GM12878 (cell line): ENCODE measurements around the gene TYRO3. TPM values are rescaled to one million over a fixed set of nuclear protein-coding genes. Genes with fewer than 3 reads are reported as not detected.

Source experiments
- ATAC-seq: fragments of 200-7000 bp; cut with Tn5 transposase; 3 replicates; pipeline ENCODE4 v1.9.1; 2020; ENCODE audit warnings: mild to moderate bottlenecking, moderate library complexity
- BruUV-seq: library from RNA; stranded (reverse); fragments of 400-500 nt; replicated peaks from 2 replicates; lab custom pipeline; 2021; lab: Mats Ljungman, UMichigan
- CTCF ChIA-PET: fragments of 300-600 bp; sonication (Branson Sonifier 250); formaldehyde crosslinking; extraction: SDS; loops from one replicate; lab custom pipeline; 2021; ENCODE audit warnings: inconsistent platforms; lab: Yijun Ruan, JAX
- POLR2A ChIA-PET: fragments of 350-600 bp; formaldehyde crosslinking; extraction: SDS; loops from one replicate; lab custom pipeline; 2021; ENCODE audit warnings: inconsistent platforms; lab: Charles Lee
- RAD21 ChIA-PET: fragments of 300-600 bp; sonication (Branson Sonifier 250); formaldehyde crosslinking; loops from one replicate; lab custom pipeline; 2023; ENCODE audit warnings: antibody characterized with exemption; ENCODE audit not compliant: unreplicated experiment; lab: Charles Lee
- SMC1A ChIA-PET: fragments of 300-600 bp; sonication (Branson Sonifier 250); formaldehyde crosslinking; loops from one replicate; lab custom pipeline; 2023; ENCODE audit not compliant: unreplicated experiment, uncharacterized antibody; lab: Charles Lee
- DNase-seq: peaks from one replicate; pipeline ENCODE4 v3.0.0-alpha.2; 2011; ENCODE audit warnings: low read depth, low spot score
- FAIRE-seq: peaks from 3 replicates; lab custom pipeline; 2011; peaks lifted over from hg19 to GRCh38; lab: Jason Lieb, UNC
- H2AFZ ChIP-seq: 2 replicates; pipeline ENCODE4 v1.6.0; 2011; ENCODE audit warnings: low read depth, low read length, control low read depth; ENCODE audit not compliant: control insufficient read depth
- H3K27ac ChIP-seq: 2 replicates; pipeline ENCODE4 v1.5.1; 2011; ENCODE audit warnings: control low read depth; ENCODE audit not compliant: control insufficient read depth, insufficient read depth
- H3K27me3 ChIP-seq, 2 experiments: replicated peaks in 1 of 2; 2 replicates each; pipeline versions ENCODE4 v1.6.0 to v1.6.1; 2011; ENCODE audit warnings: low read length in 1 of 2; ENCODE audit not compliant: control insufficient read depth in 2 of 2, insufficient read depth in 2 of 2
- H3K36me3 ChIP-seq, 2 experiments: 2 replicates each; pipeline ENCODE4 v1.5.1; 2011; ENCODE audit warnings: low read length in 1 of 2; ENCODE audit not compliant: control insufficient read depth in 2 of 2, insufficient read depth in 2 of 2
- H3K4me1 ChIP-seq: 2 replicates; pipeline ENCODE4 v1.6.1; 2011; ENCODE audit warnings: mild to moderate bottlenecking, low read length, moderate library complexity, mixed read lengths; ENCODE audit not compliant: control insufficient read depth, insufficient read depth
- H3K4me2 ChIP-seq: 2 replicates; pipeline ENCODE4 v1.6.0; 2011; ENCODE audit warnings: control low read depth; ENCODE audit not compliant: control insufficient read depth, insufficient read depth
- H3K4me3 ChIP-seq: fragments of 200-600 bp; sonication (generic); 2 replicates; pipeline ENCODE4 v1.5.1; 2016
- H3K79me2 ChIP-seq: 2 replicates; pipeline ENCODE4 v1.6.0; 2011; ENCODE audit warnings: low read length; ENCODE audit not compliant: control insufficient read depth, insufficient read depth
- H3K9ac ChIP-seq: 2 replicates; pipeline ENCODE4 v1.8.0; 2011; ENCODE audit warnings: low read length, control low read depth, mixed read lengths; ENCODE audit not compliant: control insufficient read depth, insufficient read depth
- H3K9me3 ChIP-seq: replicated peaks from 3 replicates; pipeline ENCODE4 v1.5.1; 2011; ENCODE audit warnings: mild to moderate bottlenecking, low read length; ENCODE audit not compliant: control insufficient read depth, insufficient read depth
- H4K20me1 ChIP-seq: 2 replicates; pipeline ENCODE4 v1.6.0; 2011; ENCODE audit not compliant: control insufficient read depth, insufficient read depth
- E4F1 ChIP-seq: fragments of 450-650 bp; IDR thresholded peaks from 2 replicates; pipeline ENCODE4 v1.6.1; 2018; ENCODE audit warnings: borderline replicate concordance, mild to moderate bottlenecking; ENCODE audit not compliant: partially characterized antibody
- ETV6 ChIP-seq, 2 experiments: fragments of 450-650 bp in 1 of 2; IDR thresholded peaks in 1 of 2; conservative IDR thresholded peaks in 1 of 2; 2 replicates each; pipeline ENCODE4 v1.6.1; 2014; ENCODE audit warnings: antibody characterized with exemption in 1 of 2, borderline replicate concordance in 1 of 2, low read depth in 1 of 2, mild to moderate bottlenecking in 1 of 2, moderate library complexity in 1 of 2
- LARP7 ChIP-seq: fragments of 450-650 bp; IDR thresholded peaks from 2 replicates; pipeline ENCODE4 v1.6.1; 2017; ENCODE audit warnings: mild to moderate bottlenecking
- NFXL1 ChIP-seq: fragments of 450-650 bp; IDR thresholded peaks from 2 replicates; pipeline ENCODE4 v1.6.1; 2017; ENCODE audit warnings: antibody characterized with exemption, mild to moderate bottlenecking, borderline replicate concordance
- PAX5 ChIP-seq: IDR thresholded peaks from 2 replicates; pipeline ENCODE4 v1.6.1; 2011; ENCODE audit warnings: low read depth, low read length, borderline replicate concordance
- POLR2A ChIP-seq: IDR thresholded peaks from 2 replicates; pipeline ENCODE4 v1.6.1; 2011; ENCODE audit warnings: low read depth, mild to moderate bottlenecking, low read length
- POLR2AphosphoS5 ChIP-seq: IDR thresholded peaks from 2 replicates; pipeline ENCODE4 v1.6.1; 2011; ENCODE audit warnings: mild to moderate bottlenecking, low read length, inconsistent platforms
- SIN3A ChIP-seq: IDR thresholded peaks from 2 replicates; pipeline ENCODE4 v1.6.1; 2012; ENCODE audit warnings: low read depth, low read length, improper control_type of control experiment
- SIX5 ChIP-seq: IDR thresholded peaks from 2 replicates; pipeline ENCODE4 v1.6.1; 2011; ENCODE audit warnings: mild to moderate bottlenecking, low read depth, low read length, moderate library complexity; ENCODE audit not compliant: severe bottlenecking
- SMAD5 ChIP-seq: IDR thresholded peaks from 2 replicates; pipeline ENCODE4 v1.6.1; 2016; ENCODE audit warnings: antibody characterized with exemption, low read depth
- SP1 ChIP-seq: IDR thresholded peaks from one replicate; pipeline ENCODE4 v1.6.1; 2011; ENCODE audit warnings: low read depth, low read length
- SRF ChIP-seq, 2 experiments: IDR thresholded peaks; 2 replicates each; pipeline ENCODE4 v1.6.1; 2011; ENCODE audit warnings: low read depth in 2 of 2, low read length in 2 of 2, mild to moderate bottlenecking in 1 of 2, moderate library complexity in 1 of 2
- STAT1 ChIP-seq: fragments of 450-650 bp; conservative IDR thresholded peaks from 2 replicates; pipeline ENCODE4 v1.6.1; 2014; ENCODE audit warnings: antibody characterized with exemption, mild to moderate bottlenecking
- SUZ12 ChIP-seq: fragments of 200-600 bp; sonication (generic); IDR thresholded peaks from one replicate; pipeline ENCODE4 v1.6.1; 2018; ENCODE audit warnings: antibody characterized with exemption, mild to moderate bottlenecking; ENCODE audit not compliant: unreplicated experiment
- TCF7 ChIP-seq: IDR thresholded peaks from 2 replicates; pipeline ENCODE4 v1.6.1; 2014; ENCODE audit warnings: antibody characterized with exemption, borderline replicate concordance
- ZNF24 ChIP-seq: fragments of 450-650 bp; IDR thresholded peaks from 2 replicates; pipeline ENCODE4 v1.6.1; 2017; ENCODE audit warnings: antibody characterized with exemption, mild to moderate bottlenecking
- WGBS: methylation state at CpG from one replicate; pipeline ENCODE4 v1.1.6; 2016; ENCODE audit warnings: low lambda C conversion rate; ENCODE audit not compliant: insufficient replicate concordance, insufficient coverage; ENCODE audit errors: missing lambda C conversion rate; 5-methylcytosine and 5-hydroxymethylcytosine counted together
- in situ Hi-C: fragments of 300-500 bp; cut with MboI; formaldehyde crosslinking; loops from 9 replicates; pipeline ENCODE4 v1.14.3; 2018; ENCODE audit warnings: mixed read lengths
- intact Hi-C: fragments of 100-400 bp; cut with micrococcal nuclease; formaldehyde crosslinking; loops from one replicate; pipeline ENCODE4 v1.14.2; 2022; ENCODE audit not compliant: unreplicated experiment
- polyA plus RNA-seq, 11 experiments: library from polyadenylated mRNA; depleted of rRNA in 4 of 11; unstranded in 6 of 11; stranded (reverse) in 5 of 11; fragments of >200 nt; fragmentation: Nextera tagmentation in 4 of 11; fragmentation: Illumina TruSeq in 1 of 11; extraction: Ambion mirVana in 4 of 11; extraction: Trizol in 1 of 11; gene quantifications; 1 replicate in 1 of 11; 2 replicates in 10 of 11; pipeline versions ENCODE4 v1.2.1 to v1.2.3, GENCODE V29; 2011 to 2016; ENCODE audit warnings: inconsistent platforms in 2 of 11, missing spikeins in 2 of 11, low read depth in 1 of 11
- total RNA-seq, 4 experiments: library from RNA; depleted of rRNA in 3 of 4; stranded (reverse); fragments of >200 nt in 3 of 4; fragmentation: Illumina TruSeq in 1 of 4; extraction: Trizol in 1 of 4; gene quantifications; 2 replicates each; pipeline versions ENCODE4 v1.2.1 to v1.2.3, GENCODE V29; 2013 to 2021

The TYRO3 gene
- total and polyA plus RNA-seq, 10 of the 15 experiments (the other 5 are each of a cell fraction or from before 2014, with no cell fraction given) = 0.06 to 0.28 (median 0.13) TPM; not detected in 4

- RAD21 ChIA-PET = interaction anchor here (3.5 kb wide), 1 partner anchor 93 kb away, joined by 12 read pairs; no protein-coding TSS in a partner anchor
- no peak for FAIRE-seq
- H3K4me3 ChIP-seq = peak overlapping the region; percentile 47; the same call in 1 of the 2 replicates
- no peak for DNase-seq
- H3K36me3 ChIP-seq = no peaks in the 10 kb centered on the region
- H3K9me3 ChIP-seq = no peaks in the 10 kb centered on the region
- H3K27me3 ChIP-seq = peaks cover 4 to 6% of the 10 kb centered on the region in 2 experiments; a peak in 2 of 4 replicates
- H2AFZ ChIP-seq = no peak overlapping the region; the same call in 1 of the 2 replicates
- no peak overlapping the region for H3K27ac ChIP-seq
- in situ Hi-C loops = no loop called here
- TF ChIP-seq TCF7 (no peak), SUZ12 (peak; percentile 98)
- no peaks in the 10 kb centered on the region for H4K20me1 ChIP-seq
- intact Hi-C loops = loop anchor here (5.0 kb wide), 1 partner anchor 92 kb away; no protein-coding TSS in a partner anchor
- SMC1A ChIA-PET = no interaction called here
- ATAC-seq = peak; percentile 38
- POLR2A ChIA-PET = interaction anchor here (0.6 kb wide), 1 partner anchor 274 kb away, joined by 4 read pairs; no protein-coding TSS in a partner anchor
- peaks cover 8% of the 10 kb centered on the region for H3K4me1 ChIP-seq
- H3K9ac ChIP-seq = no peak overlapping the region
- H3K79me2 ChIP-seq = no peaks in the 10 kb centered on the region
- WGBS = 15% methylated on average over 25 of the region's 60 CpGs
- peak overlapping the region; percentile 62; the same call in 1 of the 2 replicates for H3K4me2 ChIP-seq
- CTCF ChIA-PET = no interaction called here
- no TSS peak for BruUV-seq
These were observed 299 bp downstream of the TYRO3 start for GRCh38 chr15:41559239-41559782.

GRCh38 chr15:41560572-41560874, 1.5 kb downstream of the TYRO3 start:
- H3K27me3 ChIP-seq = peaks cover 4 to 6% of the 10 kb centered on the region in 2 experiments; a peak in 2 of 4 replicates
- TF ChIP-seq NFXL1 (no peak), ZNF24 (no peak), STAT1 (no peak), SRF (IDR thresholded peaks at IDR 0.05; ENCODE audit: low read depth in 2 of 2, low read length in 2 of 2) (no peak), E4F1 (no peak), SP1 (no peak), SMAD5 (no peak), SIX5 (no peak), POLR2AphosphoS5 (no peak), POLR2A (no peak), ETV6 (conservative IDR thresholded peaks at IDR 0.05 in 1 of 2, IDR thresholded peaks at IDR 0.05 in 1 of 2; ENCODE audit: borderline replicate concordance in 1 of 2, low read depth in 1 of 2) (no peak), PAX5 (no peak), SIN3A (no peak), LARP7 (no peak)
- TF ChIP-seq, all 136 proteins: peak for 0
- RAD21 ChIA-PET = no interaction called here
- no peak overlapping the region for H3K27ac ChIP-seq
- ATAC-seq (0 out of 3 replicates have a peak, but pooled peaks have one; percentile 9), DNase-seq (no peak), FAIRE-seq (no peak)
- SMC1A ChIA-PET = no interaction called here
- 0% methylated on average over 2 of the region's 2 CpGs for WGBS
- H3K4me1 ChIP-seq = peaks cover 8% of the 10 kb centered on the region
- no TSS peak for BruUV-seq
- H3K4me2 ChIP-seq = no peak overlapping the region
- no peaks in the 10 kb centered on the region for H4K20me1 ChIP-seq
- POLR2A ChIA-PET = no interaction called here
- CTCF ChIA-PET = interaction anchor here (0.5 to 0.7 kb wide), 2 partner anchors 20 to 250 kb away, joined by 3 read pairs; no protein-coding TSS in a partner anchor
- no peak overlapping the region for H2AFZ ChIP-seq
- intact Hi-C loops = no loop called here
- in situ Hi-C loops = no loop called here
- no peaks in the 10 kb centered on the region for H3K79me2 ChIP-seq
- H3K9me3 ChIP-seq = no peaks in the 10 kb centered on the region
- H3K36me3 ChIP-seq = no peaks in the 10 kb centered on the region
- H3K4me3 ChIP-seq = no peak overlapping the region
- H3K9ac ChIP-seq = no peak overlapping the region
